HS-27A (cell line): ENCODE data around the gene PHC1.
A peak's percentile ranks its signal among the peaks of the same experiment; 100 is the strongest.
"Not testable (repeated sequence)": the region's sequence is repeated elsewhere in the genome, so short reads cannot be mapped to it uniquely, and the experiment has no call there.

Experiments
- DNase-seq: peaks from one replicate; pipeline ENCODE4 v3.0.0-alpha.2; 2012; ENCODE audit warnings: low read depth, missing footprints

PHC1 gene

DNA sequence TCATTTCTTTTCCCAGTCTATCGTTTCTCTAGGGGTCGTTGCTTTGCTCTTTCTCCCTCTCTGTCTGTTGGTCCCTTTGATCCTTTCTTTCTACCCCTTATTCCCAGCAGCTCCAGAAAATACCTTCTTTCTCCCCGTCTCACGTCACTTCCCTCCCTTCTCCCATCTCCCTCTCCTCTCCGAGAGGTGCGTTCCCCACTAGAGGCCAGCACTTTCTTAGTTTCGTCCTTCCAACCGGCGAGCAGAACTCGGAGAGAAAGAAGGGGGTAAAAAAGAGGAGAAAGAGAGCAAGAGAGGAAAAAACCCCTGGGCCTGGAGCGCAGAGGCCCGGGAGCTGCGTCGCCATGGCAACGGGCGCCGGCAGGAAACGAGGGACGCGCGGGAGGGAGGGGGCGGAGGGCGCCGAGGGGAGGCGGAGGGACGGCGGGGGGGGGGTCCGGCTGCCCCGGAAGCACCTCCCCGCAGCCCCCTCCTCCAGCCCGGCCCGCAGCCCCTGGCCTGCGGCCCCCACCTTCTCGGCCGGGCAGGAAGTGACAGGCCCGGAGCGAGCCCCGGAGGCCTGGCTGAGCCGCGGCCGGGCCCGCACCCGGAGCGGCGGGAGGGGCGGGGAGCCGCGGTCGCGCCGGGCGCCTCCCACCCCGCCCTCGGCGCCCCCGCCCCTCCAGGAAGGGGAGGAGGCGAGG is at the start of gene PHC1:
Gene PHC1 (plus strand): TSS at position 477 of the 683 bp plus-strand sequence. CDS start 3,169 bp downstream, outside the sequence.
- DNase-seq, result peak; percentile 61

- DNase-seq, result no peak
These were observed 47.9 kb upstream of the PHC1 start for GRCh38 chr12:8866429-8866828.

- no peak for DNase-seq
These were observed 47.3 kb upstream of the PHC1 start for GRCh38 chr12:8867009-8867408.

- no peak for DNase-seq
These were observed 46.5 kb upstream of the PHC1 start for GRCh38 chr12:8867786-8868185.

DNA sequence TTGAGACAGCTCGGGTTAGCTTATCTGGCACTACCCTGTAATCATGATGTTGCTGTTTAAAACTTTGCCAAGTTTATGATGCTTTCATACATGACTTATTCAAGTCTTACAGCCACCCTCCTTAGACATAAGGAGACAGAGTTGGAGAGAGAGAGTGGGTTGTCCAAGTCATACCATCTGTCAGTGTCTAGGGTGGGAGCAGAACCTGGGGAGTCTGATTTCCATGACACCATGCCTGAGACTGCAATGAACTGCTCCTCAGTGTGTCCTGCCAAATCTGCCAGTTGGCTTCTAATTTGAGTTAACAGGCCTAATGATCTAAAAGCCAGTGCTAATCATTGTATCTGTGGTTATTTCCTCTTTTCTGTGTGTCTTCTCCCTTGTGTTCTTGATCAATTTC is 43.7 kb upstream of the PHC1 start:
- no peak for DNase-seq

GRCh38 chr12:8871068-8871467 is 43.2 kb upstream of the PHC1 start:
- no peak for DNase-seq

DNA sequence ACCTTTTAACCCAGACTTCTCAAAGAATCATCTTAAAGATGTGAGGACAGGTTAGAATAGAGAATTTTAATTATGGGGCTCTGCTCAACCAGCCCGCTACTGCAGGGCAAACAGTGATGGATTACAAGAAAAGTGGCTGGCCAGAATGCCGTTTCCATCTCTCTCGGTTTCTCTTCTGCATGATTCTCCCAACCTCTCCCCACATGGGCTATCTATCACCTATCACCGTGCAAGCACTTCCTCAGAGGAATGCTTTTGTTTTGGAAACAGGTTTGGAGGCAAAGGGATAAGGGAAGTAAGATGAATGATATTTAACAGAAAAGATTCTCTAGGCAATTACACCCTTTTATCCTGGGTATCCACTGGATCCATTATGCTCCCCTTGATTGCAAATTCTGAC is 37.4 kb upstream of the PHC1 start:
- no peak for DNase-seq

- DNase-seq, result no peak
These were observed 27.6 kb upstream of the PHC1 start for GRCh38 chr12:8886502-8887284.

DNA sequence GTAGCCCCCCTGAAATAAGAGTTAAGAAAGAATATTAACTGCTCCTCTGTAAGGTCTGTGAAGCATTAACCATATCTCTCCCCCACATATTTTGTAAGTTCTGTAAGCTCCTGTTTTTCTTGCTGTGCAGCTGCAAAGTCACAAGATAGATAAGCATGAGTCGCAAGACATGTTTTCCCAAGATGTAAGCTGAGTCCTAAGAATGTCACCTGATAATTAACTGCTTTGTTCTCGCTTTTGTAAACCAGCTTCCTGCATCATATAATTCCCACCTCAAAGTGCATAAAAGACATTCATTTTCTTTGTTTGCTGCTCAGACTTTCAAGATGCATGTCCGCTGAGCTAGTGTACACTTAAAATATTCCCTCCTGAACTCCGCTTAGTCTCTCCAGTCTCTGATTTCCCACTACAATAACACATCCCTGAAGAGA is 27.0 kb upstream of the PHC1 start:
- DNase-seq, result no peak

- DNase-seq, result peak; percentile 27
These were observed 23.8 kb upstream of the PHC1 start for GRCh38 chr12:8890313-8891085.

DNA sequence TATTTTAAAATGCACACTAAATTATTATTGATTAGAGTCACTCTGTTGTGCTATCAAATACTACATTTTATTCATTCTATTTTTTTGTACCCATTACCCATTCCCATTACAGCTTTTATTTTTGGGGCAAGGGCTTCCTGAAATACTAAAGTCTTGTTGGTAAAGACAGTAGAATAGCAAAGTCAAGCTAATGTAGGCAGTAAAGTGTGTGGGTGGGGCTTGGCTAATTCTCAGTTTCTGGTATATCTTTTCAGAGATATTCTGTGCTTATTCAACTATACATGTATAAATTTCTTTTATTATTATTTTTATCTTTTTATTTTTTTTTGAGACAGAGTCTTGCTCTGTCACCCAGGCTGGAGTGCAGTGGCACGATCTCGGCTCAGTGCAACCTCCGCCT is 22.3 kb upstream of the PHC1 start:
- DNase-seq, result no peak

- DNase-seq, result no peak
These were observed 19.9 kb upstream of the PHC1 start for GRCh38 chr12:8894378-8894777.

DNA sequence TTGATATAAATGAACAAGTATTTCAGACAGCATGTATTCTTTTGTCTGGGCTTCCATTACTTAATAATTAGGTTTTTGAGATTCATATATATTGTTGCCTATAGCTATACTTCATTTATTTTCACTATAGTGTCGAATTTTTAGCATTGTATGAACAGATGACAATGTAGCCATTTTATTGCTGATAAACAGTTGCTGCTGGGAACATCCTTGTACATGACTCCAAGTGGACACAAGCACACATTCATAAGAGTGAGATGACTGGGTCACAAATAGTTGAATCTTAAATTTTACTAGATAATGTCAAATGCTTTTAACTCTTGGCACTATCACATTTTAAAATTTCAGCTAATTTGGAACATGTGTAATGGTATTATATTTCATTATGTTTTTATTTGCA is 19.3 kb upstream of the PHC1 start:
- DNase-seq, result no peak

DNA sequence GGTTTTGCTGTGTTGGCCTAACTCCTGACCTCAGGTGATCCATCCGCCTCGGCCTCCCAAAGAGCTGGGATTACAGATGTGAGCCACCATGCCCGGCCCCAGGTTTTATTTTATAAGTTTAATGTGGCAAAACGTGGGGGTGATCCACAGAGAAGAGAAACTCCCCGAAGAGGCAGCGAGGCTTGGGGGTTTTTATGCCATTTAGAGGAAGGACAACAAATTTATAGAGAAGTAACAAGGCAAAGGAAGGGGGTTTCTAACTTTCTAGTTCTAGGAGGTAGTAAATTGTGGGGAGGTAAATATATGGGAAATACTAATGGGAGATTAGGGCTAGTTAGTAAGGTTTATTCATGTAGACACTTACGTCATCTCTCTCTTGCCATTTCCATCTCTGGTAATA is 17.2 kb upstream of the PHC1 start:
- no peak for DNase-seq

DNA sequence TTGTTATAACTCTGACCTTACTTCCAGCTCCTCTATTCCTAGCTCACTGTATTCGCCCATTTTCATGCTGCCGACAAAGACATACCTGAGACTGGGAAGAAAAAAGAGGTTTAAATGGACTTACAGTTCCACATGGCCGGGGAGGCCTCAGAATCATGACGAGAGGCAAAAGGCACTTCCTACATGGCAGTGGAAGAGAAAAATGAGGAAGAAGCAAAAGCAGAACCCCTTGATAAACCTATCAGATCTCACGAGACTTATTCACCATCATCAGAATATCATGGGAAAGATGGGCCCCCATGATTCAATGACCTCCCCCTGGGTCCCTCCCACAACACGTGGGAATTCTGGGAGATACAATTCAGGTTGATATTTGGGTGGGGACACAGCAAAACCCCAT is 14.5 kb upstream of the PHC1 start:
- DNase-seq, result no peak

DNA sequence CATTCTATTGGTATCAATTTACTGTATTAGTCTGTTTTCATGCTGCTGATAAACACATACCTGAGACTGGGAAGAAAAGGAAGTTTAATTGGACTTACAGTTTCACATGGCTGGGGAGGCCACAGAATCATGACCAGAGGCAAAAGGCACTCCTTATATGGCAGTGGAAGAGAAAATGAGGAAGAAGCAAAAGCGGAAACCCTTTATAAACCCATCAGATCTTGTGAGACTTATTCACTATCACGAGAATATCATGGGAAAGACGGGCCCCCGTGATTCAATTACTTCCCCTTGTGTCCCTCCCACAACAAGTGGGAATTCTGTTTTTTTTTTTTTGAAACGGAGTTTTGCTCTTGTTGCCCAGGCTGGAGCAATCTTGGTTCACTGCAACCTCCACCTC is 11.6 kb upstream of the PHC1 start:
- DNase-seq, result not testable (repeated sequence)

DNA sequence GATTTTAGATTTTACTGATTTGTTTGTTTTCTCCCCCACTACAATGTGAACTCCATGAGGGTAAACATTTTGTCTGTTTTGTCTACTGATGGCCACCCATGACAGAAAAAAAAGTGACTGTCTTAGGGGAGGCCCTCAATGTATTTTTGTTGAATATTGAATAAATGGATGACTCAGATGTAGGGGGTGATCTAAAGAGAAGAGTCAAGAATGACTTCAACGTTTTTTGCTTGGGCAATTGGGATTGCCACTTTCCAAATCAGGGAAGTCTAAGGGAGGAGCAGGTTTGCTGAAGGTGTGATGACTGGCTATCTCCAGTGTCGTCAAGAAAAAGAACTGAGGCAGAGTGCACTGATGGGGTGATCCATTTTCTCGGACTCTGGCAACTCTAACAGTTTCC is 10.7 kb upstream of the PHC1 start:
- DNase-seq, result no peak

GRCh38 chr12:8904665-8905064 is 9.6 kb upstream of the PHC1 start:
- DNase-seq, result no peak

- no peak for DNase-seq
These were observed 8.8 kb upstream of the PHC1 start for GRCh38 chr12:8905546-8905945.

DNA sequence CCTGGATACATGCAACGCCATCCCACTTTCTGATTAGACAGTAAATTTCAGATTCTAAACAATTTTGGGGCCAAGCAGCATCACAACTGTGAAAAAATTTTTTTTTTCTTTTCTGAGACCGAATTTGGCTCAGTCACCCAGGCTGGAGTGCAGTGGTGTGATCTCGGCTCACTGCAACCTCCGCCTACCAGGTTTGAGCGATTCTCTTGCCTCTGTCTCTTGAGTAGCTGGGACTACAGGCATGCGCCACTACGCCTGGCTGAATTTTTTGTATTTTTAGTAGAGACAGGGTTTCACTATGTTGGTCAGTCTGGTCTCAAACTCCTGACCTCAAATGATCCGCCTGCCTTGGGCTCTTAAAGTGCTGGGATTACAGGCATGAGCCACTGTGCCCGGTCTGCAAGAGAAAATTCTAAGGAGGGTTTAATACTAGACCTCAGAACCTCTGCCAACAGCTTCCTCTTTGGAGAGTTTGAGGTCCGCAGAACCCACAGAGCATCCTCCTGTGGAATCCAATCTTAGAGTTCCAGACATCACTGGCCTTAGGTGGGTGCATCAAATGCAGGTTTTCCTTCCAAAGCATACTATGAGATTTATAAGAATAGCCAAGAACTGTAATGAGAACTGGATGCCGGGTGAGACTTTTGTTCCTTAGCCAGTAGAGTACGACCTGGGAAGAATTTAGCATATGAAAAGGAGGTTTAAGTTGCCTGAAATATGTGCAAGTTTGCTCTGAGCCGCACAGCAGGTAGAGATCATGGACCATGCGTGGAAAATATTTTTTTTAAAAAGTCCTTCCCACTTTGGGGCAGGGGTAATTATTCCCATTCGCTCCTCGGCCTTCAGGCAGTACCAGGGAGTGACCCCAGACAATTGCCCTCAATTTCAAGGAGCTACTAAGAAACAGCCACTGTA is 7.8 kb upstream of the PHC1 start:
- no peak for DNase-seq

DNA sequence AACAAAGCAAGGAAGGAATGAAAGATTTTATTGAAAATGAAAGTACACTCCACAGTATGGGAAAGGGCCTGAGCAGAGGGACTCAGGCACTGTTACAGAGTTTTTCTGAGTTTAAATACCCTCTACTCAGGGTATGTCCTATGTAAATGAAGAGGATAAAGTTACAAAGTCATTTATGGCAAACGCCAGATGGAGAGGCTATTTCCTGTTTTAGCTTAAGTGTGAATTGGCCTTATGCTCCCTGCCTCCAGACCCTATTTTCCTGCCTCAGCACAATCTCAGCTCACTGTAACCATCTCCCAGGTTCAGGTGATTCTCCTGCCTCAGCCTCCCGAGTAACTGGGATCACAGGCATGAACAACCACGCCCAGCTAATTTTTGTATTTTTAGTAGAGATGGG is 6.8 kb upstream of the PHC1 start:
- no peak for DNase-seq

DNA sequence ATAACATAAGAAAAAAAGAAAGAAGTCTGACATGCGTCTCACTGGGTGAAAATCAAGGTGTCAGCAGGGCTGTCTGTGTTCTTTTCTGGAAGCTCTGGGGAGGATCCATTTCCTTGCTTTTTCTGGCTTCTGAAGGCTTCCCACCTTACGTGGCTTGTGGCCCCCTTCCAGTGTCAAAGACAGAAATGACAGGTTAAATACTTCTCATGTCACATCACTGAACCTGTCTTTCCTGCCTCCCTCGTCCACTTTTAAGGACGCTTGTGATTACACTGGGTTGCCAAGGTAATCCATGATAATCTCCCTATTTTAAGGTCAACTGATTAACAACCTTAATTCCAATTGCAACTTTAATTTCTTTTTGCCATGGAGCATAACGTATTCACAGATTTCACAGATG is 4.6 kb upstream of the PHC1 start:
- DNase-seq, result no peak
